ENCODE results near the gene REL.
A peak's percentile ranks its signal among the peaks of the same experiment; 100 is the strongest.
"Not testable (repeated sequence)": the region's sequence is repeated elsewhere in the genome, so short reads cannot be mapped to it uniquely, and the experiment has no call there.

The REL gene

DNA sequence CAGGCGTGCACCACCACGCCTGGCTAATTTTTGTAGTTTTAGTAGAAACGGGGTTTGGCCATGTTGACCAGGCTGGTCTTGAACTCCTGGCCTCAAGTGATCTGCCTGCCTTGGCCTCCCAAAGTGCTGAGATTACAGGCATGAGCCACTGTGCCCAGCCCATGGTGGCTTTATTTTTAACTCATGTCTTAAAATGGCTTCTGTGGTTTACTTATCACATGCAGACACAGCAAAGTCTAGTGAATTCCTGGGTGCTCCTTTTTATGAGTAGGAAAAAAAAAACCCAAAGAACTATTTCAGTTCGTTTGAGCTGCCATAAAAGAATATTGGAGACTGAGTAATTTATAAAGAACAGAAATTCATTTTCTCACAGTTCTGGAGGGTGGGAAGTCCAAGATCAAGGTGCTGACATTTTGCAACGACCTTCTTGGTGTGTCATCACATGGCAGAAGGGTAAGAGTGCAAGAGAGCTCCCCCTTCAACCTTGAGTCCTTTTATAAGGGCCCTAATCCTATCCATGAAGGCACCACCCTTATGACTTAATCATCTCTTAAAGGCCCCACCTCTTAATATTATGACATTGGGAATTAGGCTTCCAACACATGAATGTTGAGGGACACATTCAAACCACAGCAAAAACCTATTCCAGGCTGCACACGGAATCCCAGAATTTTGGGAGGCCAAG lies 12.6 kb upstream of the REL start:
- DNase-seq (ENCODE audit: insufficient read length) = no peak
- FAIRE-seq = no peak

DNA sequence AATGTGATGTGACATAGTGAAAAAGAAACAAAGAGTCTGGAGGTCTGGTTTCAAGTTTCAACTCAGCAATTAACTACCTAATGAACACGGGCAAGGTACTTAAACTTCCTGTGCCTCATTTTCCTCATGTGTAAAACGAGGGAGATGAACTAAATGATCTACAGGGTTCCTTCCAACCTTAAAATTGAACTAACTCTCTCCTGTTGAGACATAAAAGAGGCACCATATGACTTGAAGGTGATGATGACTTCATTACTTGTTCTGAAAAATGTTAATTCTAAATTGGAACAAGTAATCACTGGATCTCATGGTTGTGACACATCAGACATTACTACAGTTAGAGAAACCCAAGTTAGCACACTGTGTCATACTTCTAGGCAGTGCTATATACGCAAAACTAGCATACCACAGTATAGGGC lies 8.9 kb upstream of the REL start:
- FAIRE-seq = peak; percentile 84

More for the DNA sequence above, 12.6 kb upstream of the REL start:
- TF ChIP-seq TAF1 (IDR thresholded peaks at IDR 0.05; ENCODE audit: borderline replicate concordance, low read depth, low read length) (no peak), POLR2A (IDR thresholded peaks at IDR 0.05; ENCODE audit: low read depth, low read length) (no peak), POLR2AphosphoS5 (IDR thresholded peaks at IDR 0.05; ENCODE audit: low read depth, low read length) (no peak)

DNA sequence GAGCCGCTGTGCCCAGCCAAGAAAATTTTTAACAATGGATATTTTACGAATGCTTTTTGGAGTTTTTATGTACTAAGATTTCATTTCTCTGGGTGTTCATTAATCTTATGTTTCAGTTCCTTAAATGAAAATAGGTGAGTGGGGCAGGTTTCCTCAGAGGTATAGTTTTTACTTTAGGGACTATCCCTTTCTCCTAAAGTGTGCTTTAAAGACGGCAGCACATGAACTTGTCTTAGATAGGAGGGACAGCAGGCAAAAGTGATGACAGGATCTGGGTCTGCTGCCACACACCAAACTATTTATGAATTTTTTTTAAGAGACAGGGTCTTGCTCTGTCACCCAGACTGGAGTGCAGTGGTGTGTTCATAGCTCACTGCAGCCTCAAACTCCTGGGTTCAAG lies 8.0 kb upstream of the REL start:
- TF ChIP-seq TAF1 (IDR thresholded peaks at IDR 0.05; ENCODE audit: borderline replicate concordance, low read depth, low read length) (no peak), POLR2A (IDR thresholded peaks at IDR 0.05; ENCODE audit: low read depth, low read length) (peak; percentile 27; the same call in 1 of the 2 replicates)
- DNase-seq (ENCODE audit: insufficient read length) = peak; percentile 38
- peak; percentile 62 for FAIRE-seq

More for the DNA sequence above, 8.9 kb upstream of the REL start:
- no peak for DNase-seq (ENCODE audit: insufficient read length)
- TF ChIP-seq POLR2AphosphoS5 (IDR thresholded peaks at IDR 0.05; ENCODE audit: low read depth, low read length) = no peak
- no peak for TF ChIP-seq TAF1 (IDR thresholded peaks at IDR 0.05; ENCODE audit: borderline replicate concordance, low read depth, low read length)
- no peak for TF ChIP-seq POLR2A (IDR thresholded peaks at IDR 0.05; ENCODE audit: low read depth, low read length)

DNA sequence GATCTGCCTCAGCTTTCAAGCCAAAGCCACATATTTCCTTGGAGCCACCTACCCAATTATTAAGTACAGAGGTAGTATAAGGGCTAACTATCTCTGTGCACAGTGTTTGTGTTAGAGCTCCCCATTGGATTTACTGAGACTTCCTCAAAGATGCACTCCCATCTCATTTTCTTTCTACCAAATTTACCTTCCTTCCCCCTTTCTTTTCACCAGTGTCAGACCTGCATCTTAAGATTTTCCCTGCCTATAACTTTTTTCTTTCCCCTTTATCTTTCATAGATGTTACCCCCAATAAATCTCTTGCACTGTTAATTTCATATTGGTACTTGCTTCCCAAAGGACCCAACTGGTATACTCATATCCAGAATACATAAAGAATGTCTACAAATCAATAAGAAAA lies 5.9 kb upstream of the REL start:
- TF ChIP-seq POLR2AphosphoS5 (IDR thresholded peaks at IDR 0.05; ENCODE audit: low read depth, low read length) (no peak), POLR2A (IDR thresholded peaks at IDR 0.05; ENCODE audit: low read depth, low read length) (no peak)
- DNase-seq (ENCODE audit: insufficient read length) (no peak), FAIRE-seq (no peak)

DNA sequence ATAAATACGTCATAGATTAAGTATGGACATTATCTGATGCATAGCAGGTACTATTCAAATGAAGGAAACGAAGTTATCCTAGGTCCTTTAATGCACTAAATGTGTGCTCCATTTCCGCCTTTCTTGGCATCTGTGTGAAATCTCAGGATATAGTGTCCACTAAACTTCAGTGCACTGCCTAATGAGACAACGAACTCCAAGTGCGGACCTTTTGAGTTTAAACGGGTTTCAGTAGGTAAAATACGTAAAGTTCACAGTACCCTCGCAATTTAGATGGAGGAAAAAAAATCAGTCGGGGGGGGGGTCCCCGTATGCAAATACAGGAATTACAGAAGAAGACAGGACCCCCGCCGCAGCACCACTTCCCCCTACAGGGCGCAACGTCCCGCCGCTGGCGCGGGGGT lies 729 bp upstream of the REL start:
- TF ChIP-seq POLR2A (IDR thresholded peaks at IDR 0.05; ENCODE audit: low read depth, low read length) (no peak), POLR2AphosphoS5 (IDR thresholded peaks at IDR 0.05; ENCODE audit: low read depth, low read length) (no peak), TAF1 (IDR thresholded peaks at IDR 0.05; ENCODE audit: borderline replicate concordance, low read depth, low read length) (no peak)
- DNase-seq (ENCODE audit: insufficient read length) = no peak
- no peak for FAIRE-seq

DNA sequence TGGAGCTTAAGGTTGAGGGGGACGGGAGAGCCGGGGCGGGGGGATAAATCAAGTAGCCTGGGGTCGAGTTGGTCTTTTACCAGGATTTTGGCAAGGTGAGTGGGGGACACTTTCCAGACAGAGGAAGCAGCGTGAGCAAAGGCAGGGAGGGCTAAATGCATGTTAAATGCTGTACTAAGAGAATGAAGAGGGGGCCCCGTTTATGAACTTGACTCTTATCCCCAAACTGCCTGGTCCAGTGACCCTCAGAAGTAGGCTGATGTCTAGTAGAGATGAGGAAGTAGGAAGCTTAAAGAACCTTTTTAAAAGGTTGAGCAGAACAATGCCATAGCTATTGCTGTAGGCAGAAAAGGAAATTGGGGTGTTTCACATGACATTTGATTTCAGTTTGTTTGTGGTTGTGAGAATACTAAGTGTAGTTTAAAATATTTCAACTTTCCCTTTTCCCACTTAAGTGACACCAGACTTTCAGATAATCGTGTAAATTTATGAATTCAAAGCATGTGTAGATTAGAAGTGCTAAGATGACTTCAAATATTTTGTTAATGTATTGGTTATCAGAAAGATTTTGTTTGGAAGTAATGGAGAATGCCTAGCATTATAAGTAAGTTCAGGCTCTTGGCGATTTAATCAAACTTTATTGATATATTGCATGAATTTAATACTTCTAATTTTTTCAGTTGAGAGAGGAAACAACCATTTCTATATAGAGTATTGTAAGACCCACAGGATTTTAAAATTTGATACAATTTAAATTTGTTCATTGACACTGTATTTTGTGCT lies 1.8 kb downstream of the REL start:
- TF ChIP-seq POLR2A (IDR thresholded peaks at IDR 0.05; ENCODE audit: low read depth, low read length) (peak; percentile 84), TAF1 (IDR thresholded peaks at IDR 0.05; ENCODE audit: borderline replicate concordance, low read depth, low read length) (no peak), POLR2AphosphoS5 (IDR thresholded peaks at IDR 0.05; ENCODE audit: low read depth, low read length) (peak; percentile 93)
- DNase-seq (ENCODE audit: insufficient read length) (no peak), FAIRE-seq (peak; percentile 77)

DNA sequence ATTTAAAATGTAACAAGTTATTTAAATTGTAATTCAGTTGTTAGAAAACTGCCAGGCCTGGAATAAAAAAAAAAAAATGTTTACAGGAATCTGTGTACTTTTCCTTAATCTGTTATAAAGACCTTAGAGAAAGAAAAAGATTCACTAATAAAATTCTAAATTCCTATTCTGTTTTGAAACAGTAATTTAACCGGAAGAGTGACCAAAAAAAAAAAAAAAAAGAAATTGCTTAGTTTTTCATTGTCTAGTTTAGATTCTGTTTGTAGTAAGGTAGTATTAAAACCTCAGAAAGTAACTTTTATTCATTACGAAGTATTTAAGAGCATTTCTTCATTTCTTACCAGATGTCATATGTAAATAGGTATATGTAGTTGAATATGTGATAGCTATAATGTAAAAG lies 2.5 kb downstream of the REL start:
- TF ChIP-seq POLR2A (IDR thresholded peaks at IDR 0.05; ENCODE audit: low read depth, low read length) = no peak
- no peak for TF ChIP-seq POLR2AphosphoS5 (IDR thresholded peaks at IDR 0.05; ENCODE audit: low read depth, low read length)
- TF ChIP-seq TAF1 (IDR thresholded peaks at IDR 0.05; ENCODE audit: borderline replicate concordance, low read depth, low read length) = no peak
- DNase-seq (ENCODE audit: insufficient read length) = no peak
- FAIRE-seq = no peak

DNA sequence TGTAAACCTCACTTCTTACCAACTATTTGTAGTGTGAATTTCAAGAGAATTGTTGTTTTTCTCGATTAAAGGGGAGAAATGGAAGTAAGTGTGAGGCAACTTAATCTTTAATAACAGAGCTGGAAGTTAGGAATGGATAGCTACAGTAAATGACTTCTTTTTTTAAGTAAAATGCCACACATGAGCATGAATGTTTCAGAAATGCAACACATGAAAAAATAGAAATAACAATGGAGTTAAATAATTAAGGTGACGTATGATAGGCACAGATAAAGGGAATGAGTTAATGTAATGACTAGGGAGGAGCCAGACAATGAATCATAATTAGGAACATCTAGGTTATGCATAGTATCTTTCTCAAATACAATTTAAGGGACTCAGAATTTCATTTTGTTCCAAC lies 3.4 kb downstream of the REL start:
- DNase-seq (ENCODE audit: insufficient read length) (no peak), FAIRE-seq (no peak)
- TF ChIP-seq TAF1 (IDR thresholded peaks at IDR 0.05; ENCODE audit: borderline replicate concordance, low read depth, low read length) = no peak

DNA sequence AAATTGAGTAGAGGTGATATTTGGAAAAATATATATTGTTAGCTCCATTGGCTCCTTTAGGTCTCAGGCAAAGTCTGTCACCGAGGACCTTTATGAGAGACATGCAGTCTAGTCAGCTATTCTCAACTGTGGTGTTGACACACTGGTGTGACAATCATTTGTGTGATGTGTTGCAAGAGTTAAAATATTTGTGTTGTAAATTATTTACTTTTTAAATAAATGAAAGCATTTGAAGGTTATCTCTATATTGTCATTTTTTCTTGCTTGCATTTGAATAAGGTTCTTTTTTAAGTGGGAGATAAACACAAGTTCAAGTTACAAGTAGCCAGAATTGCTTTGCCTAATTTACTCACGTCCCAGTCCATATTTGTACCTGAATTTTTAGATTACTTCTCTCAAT lies 4.3 kb downstream of the REL start:
- no peak for FAIRE-seq
- DNase-seq (ENCODE audit: insufficient read length) = no peak
- no peak for TF ChIP-seq TAF1 (IDR thresholded peaks at IDR 0.05; ENCODE audit: borderline replicate concordance, low read depth, low read length)
- TF ChIP-seq POLR2A (IDR thresholded peaks at IDR 0.05; ENCODE audit: low read depth, low read length) = no peak
- no peak for TF ChIP-seq POLR2AphosphoS5 (IDR thresholded peaks at IDR 0.05; ENCODE audit: low read depth, low read length)

DNA sequence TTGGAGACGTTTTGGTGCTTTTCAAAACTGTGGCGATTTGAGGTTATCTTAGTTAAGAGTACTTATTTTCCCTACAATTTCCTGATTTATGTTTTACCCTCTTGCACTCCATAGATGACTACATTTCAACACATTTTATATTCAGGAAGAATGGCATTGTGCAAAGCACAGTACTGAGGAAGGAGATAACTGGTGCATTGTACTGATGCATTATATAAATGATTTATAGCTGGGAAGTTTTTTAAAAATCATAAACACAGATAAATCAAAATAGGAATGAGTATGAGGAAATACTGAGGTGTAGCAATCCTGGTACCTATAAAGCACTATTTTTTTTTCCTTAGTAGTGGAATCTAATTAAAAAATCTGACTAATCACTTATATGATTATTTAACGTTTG lies 5.6 kb downstream of the REL start:
- no peak for FAIRE-seq

DNA sequence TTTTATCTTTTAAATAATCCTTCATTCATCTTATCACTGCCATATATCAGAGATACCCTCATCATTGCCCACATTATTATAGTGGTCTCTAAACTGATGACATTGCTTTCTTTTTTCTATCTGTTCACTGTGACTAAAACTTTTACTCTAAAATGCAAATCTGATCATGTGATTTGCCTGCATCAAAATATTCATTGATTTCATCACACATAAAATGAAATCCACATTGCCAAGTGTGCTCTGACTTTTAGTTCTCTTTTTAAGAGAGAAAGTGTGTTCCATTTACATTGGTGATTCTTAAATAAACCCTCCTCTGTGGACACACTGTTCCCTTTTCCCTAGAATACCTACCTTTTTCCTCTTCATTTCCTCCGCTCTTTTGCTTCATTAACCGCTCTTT lies 7.5 kb downstream of the REL start:
- FAIRE-seq = peak; percentile 5
- DNase-seq (ENCODE audit: insufficient read length) = no peak
- TF ChIP-seq POLR2AphosphoS5 (IDR thresholded peaks at IDR 0.05; ENCODE audit: low read depth, low read length) (no peak), POLR2A (IDR thresholded peaks at IDR 0.05; ENCODE audit: low read depth, low read length) (no peak), TAF1 (IDR thresholded peaks at IDR 0.05; ENCODE audit: borderline replicate concordance, low read depth, low read length) (no peak)

More for the DNA sequence above, 5.6 kb downstream of the REL start:
- DNase-seq (ENCODE audit: insufficient read length) = no peak
- TF ChIP-seq TAF1 (IDR thresholded peaks at IDR 0.05; ENCODE audit: borderline replicate concordance, low read depth, low read length) (no peak), POLR2AphosphoS5 (IDR thresholded peaks at IDR 0.05; ENCODE audit: low read depth, low read length) (no peak), POLR2A (IDR thresholded peaks at IDR 0.05; ENCODE audit: low read depth, low read length) (no peak)

DNA sequence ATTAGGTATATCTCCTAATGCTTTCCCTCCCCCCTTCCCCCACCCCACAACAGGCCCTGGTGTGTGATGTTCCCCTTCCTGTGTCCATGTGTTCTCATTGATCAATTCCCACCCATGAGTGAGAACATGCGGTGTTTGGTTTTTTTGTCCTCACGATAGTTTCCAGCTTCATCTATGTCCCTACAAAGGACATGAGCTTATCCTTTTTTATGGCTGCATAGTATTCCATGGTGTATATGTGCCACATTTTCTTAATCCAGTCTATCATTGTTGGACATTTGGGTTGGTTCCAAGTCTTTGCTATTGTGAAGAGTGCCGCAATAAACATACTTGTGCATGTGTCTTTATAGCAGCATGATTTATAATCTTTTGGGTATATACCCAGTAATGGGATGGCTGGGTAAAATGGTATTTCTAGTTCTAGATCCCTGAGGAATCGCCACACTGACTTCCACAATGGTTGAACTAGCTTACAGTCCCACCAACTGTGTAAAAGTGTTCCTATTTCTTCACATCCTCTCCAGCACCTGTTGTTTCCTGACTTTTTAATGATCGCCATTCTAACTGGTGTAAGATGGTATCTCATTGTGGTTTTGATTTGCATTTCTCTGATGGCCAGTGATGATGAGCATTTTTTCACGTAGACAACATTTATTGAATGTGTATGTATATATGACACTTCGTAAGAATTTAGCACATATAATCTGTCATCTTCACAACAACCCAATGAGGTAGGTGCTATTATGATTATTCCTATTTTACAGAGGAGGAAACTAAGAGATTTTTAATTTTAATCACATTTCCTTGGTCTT lies 8.4 kb downstream of the REL start:
- DNase-seq (ENCODE audit: insufficient read length); FAIRE-seq: not testable (repeated sequence)
